OCI-LY7 (cell line): ENCODE data around the gene ATP2A2. TPM values are rescaled to one million over a fixed set of nuclear protein-coding genes. Genes with fewer than 3 reads are reported as not detected.

Experiments
- BruUV-seq: library from RNA; stranded (reverse); fragments of 400-500 nt; replicated peaks from 2 replicates; lab custom pipeline; 2021; lab: Mats Ljungman, UMichigan
- CTCF ChIA-PET: fragments of 300-600 bp; sonication (Branson Sonifier 250); formaldehyde crosslinking; loops from one replicate; lab custom pipeline; 2022; ENCODE audit warnings: antibody characterized with exemption; ENCODE audit not compliant: unreplicated experiment; lab: Charles Lee
- POLR2A ChIA-PET: fragments of 300-600 bp; sonication (Branson Sonifier 250); formaldehyde crosslinking; loops from one replicate; lab custom pipeline; 2022; ENCODE audit warnings: antibody characterized with exemption; lab: Charles Lee
- DNase-seq: peaks from one replicate; pipeline ENCODE4 v3.0.0-alpha.2; 2015; ENCODE audit warnings: low spot score
- H2AFZ ChIP-seq: fragments of 200-600 bp; sonication (generic), shearing (Covaris generic); 2 replicates; pipeline ENCODE4 v1.6.1; 2014; ENCODE audit warnings: mild to moderate bottlenecking, antibody characterized with exemption, low read length, moderate library complexity
- H3K27ac ChIP-seq: fragments of 200-600 bp; sonication (generic); 2 replicates; pipeline ENCODE4 v1.5.1; 2014; ENCODE audit warnings: mixed run types, low read depth, mild to moderate bottlenecking, moderate library complexity, low read length, inconsistent platforms; ENCODE audit not compliant: poor library complexity, severe bottlenecking
- H3K36me3 ChIP-seq: fragments of 200-600 bp; sonication (generic); 2 replicates; pipeline ENCODE4 v1.6.1; 2014; ENCODE audit warnings: mild to moderate bottlenecking, antibody characterized with exemption, low read length, moderate library complexity, mixed read lengths; ENCODE audit not compliant: insufficient read depth
- H3K4me1 ChIP-seq: fragments of 200-600 bp; sonication (generic); 2 replicates; pipeline ENCODE4 v1.5.1; 2014; ENCODE audit warnings: mild to moderate bottlenecking, low read length; ENCODE audit not compliant: insufficient read depth, poor library complexity, severe bottlenecking
- H3K4me2 ChIP-seq: fragments of 200-600 bp; sonication (generic); 2 replicates; pipeline ENCODE4 v1.6.1; 2014; ENCODE audit warnings: mild to moderate bottlenecking, low read length
- H3K4me3 ChIP-seq: fragments of 200-600 bp; sonication (generic); 2 replicates; pipeline ENCODE4 v1.5.1; 2014; ENCODE audit warnings: mild to moderate bottlenecking, low read depth, low read length; ENCODE audit not compliant: poor library complexity, severe bottlenecking
- H3K79me2 ChIP-seq: fragments of 200-600 bp; sonication (generic); 2 replicates; pipeline ENCODE4 v1.6.1; 2016; ENCODE audit warnings: low read depth, mild to moderate bottlenecking, low read length, moderate library complexity, mixed read lengths; ENCODE audit not compliant: insufficient read depth
- H3K9me2 ChIP-seq: fragments of 200-600 bp; sonication (generic); 2 replicates; pipeline ENCODE4 v1.6.1; 2016; ENCODE audit warnings: mild to moderate bottlenecking, low read length, mixed read lengths; ENCODE audit not compliant: insufficient read depth
- H3K9me3 ChIP-seq: fragments of 200-600 bp; sonication (generic); 2 replicates; pipeline ENCODE4 v1.6.1; 2014; ENCODE audit warnings: mild to moderate bottlenecking, mixed run types, low read length, mixed read lengths
- H4K20me1 ChIP-seq: fragments of 200-600 bp; sonication (generic); 2 replicates; pipeline ENCODE4 v1.6.1; 2014; ENCODE audit warnings: mild to moderate bottlenecking, antibody characterized with exemption, low read length, moderate library complexity, mixed read lengths; ENCODE audit not compliant: insufficient read depth
- CTCF ChIP-seq: fragments of 200-600 bp; sonication (generic); conservative IDR thresholded peaks from 2 replicates; pipeline ENCODE4 v1.5.1; 2014; ENCODE audit warnings: mild to moderate bottlenecking, antibody characterized with exemption, low read length, moderate library complexity, mixed read lengths
- EZH2phosphoT487 ChIP-seq: fragments of 200-600 bp; sonication (generic); IDR thresholded peaks from 2 replicates; pipeline ENCODE4 v1.6.1; 2018; ENCODE audit warnings: low read depth, borderline replicate concordance, mild to moderate bottlenecking, mixed run types, antibody characterized with exemption, low read length, moderate library complexity, mixed read lengths
- intact Hi-C: fragments of 100-400 bp; cut with micrococcal nuclease; formaldehyde crosslinking; loops from one replicate; pipeline ENCODE4 v1.10.0; 2022; ENCODE audit not compliant: unreplicated experiment
- total RNA-seq, 2 experiments: library from RNA; depleted of rRNA in 1 of 2; stranded (reverse); fragments of >200 nt in 1 of 2; shearing (Covaris generic) in 1 of 2; gene quantifications; 2 replicates each; pipeline ENCODE4 v1.2.3, GENCODE V29; 2014 to 2022

ATP2A2 gene
- total RNA-seq, 2 experiments from 2014 or later: 93.5 to 178 TPM

GRCh38 chr12:110289044-110289710 lies 8.1 kb downstream of the ATP2A2 start:
- peaks cover 27% of the 10 kb centered on the region for H3K4me1 ChIP-seq
- no peak overlapping the region for H3K4me2 ChIP-seq
- peaks cover 80% of the 10 kb centered on the region for H3K79me2 ChIP-seq
- peaks cover 15% of the 10 kb centered on the region for H4K20me1 ChIP-seq
- TF ChIP-seq CTCF (no peak), EZH2phosphoT487 (no peak)
- DNase-seq: no peak
- H3K27ac ChIP-seq: no peak overlapping the region
- no peaks in the 10 kb centered on the region for H3K9me3 ChIP-seq
- ChIA-PET POLR2A (interaction anchor here (0.6 to 1.6 kb wide), 7 partner anchors 9 to 167 kb away, joined by 3 to 6 read pairs (median 3); no protein-coding TSS in a partner anchor), CTCF (interaction anchor here (0.6 kb wide), 1 partner anchor 8 kb away, joined by 4 read pairs; the partner anchor contains the start of gene ATP2A2)
- no peak overlapping the region for H3K4me3 ChIP-seq
- peaks cover 99% of the 10 kb centered on the region for H3K36me3 ChIP-seq
- H3K9me2 ChIP-seq: no peaks in the 10 kb centered on the region
- no TSS peak for BruUV-seq
- intact Hi-C loops: loop anchor here (10.0 kb wide), 1 partner anchor 296 kb away; the partner anchor contains the start of gene PPTC7
- H2AFZ ChIP-seq: no peak overlapping the region

- no TSS peak for BruUV-seq
- ChIA-PET POLR2A (interaction anchor here (0.6 to 1.6 kb wide), 5 partner anchors 10 to 104 kb away, joined by 3 to 6 read pairs (median 3); no protein-coding TSS in a partner anchor), CTCF (interaction anchor here (0.6 kb wide), 1 partner anchor 8 kb away, joined by 4 read pairs; the partner anchor contains the start of gene ATP2A2)
- no peak for DNase-seq
- H3K9me2 ChIP-seq: no peaks in the 10 kb centered on the region
- peaks cover 80% of the 10 kb centered on the region for H3K79me2 ChIP-seq
- H3K4me3 ChIP-seq: no peak overlapping the region
- TF ChIP-seq EZH2phosphoT487 (no peak), CTCF (no peak)
- intact Hi-C loops: loop anchor here (10.0 kb wide), 1 partner anchor 295 kb away; the partner anchor contains the start of gene PPTC7
- H3K4me2 ChIP-seq: no peak overlapping the region
- H2AFZ ChIP-seq: no peak overlapping the region
- H3K9me3 ChIP-seq: no peaks in the 10 kb centered on the region
- H3K36me3 ChIP-seq: peaks cover 99% of the 10 kb centered on the region
- H3K4me1 ChIP-seq: peaks cover 21% of the 10 kb centered on the region
- H4K20me1 ChIP-seq: peaks cover 10% of the 10 kb centered on the region
- no peak overlapping the region for H3K27ac ChIP-seq
These were observed 8.6 kb downstream of the ATP2A2 start for GRCh38 chr12:110289711-110290078.
